Suprapubic skin (tissue), 4 donors: Measurements from ENCODE around the gene TIAM1. TPM values are rescaled to one million over a fixed set of nuclear protein-coding genes. Genes with fewer than 3 reads are reported as not detected.
A peak's percentile ranks its signal among the peaks of the same experiment; 100 is the strongest.

Experiments used
- DNase-seq, 2 donors: peaks; one replicate each; pipeline ENCODE4 v3.0.0-alpha.2; 2019; ENCODE audit warnings: low spot score in 2 of 2
- H3K27ac ChIP-seq: fragments of 200-600 bp; sonication (generic); one replicate; pipeline ENCODE4 v1.5.1; 2019
- H3K27me3 ChIP-seq: fragments of 200-600 bp; sonication (generic); one replicate; pipeline ENCODE4 v1.5.1; 2019
- H3K36me3 ChIP-seq: fragments of 200-600 bp; sonication (generic); one replicate; pipeline ENCODE4 v1.5.1; 2019
- H3K4me1 ChIP-seq: fragments of 200-600 bp; sonication (generic); one replicate; pipeline ENCODE4 v1.5.1; 2019
- H3K4me3 ChIP-seq: fragments of 200-600 bp; sonication (generic); one replicate; pipeline ENCODE4 v1.5.1; 2019; ENCODE audit warnings: mild to moderate bottlenecking
- H3K9me3 ChIP-seq: fragments of 200-600 bp; sonication (generic); one replicate; pipeline ENCODE4 v1.5.1; 2019
- EP300 ChIP-seq: sonication (generic); formaldehyde crosslinking; IDR thresholded peaks from one replicate; pipeline ENCODE4 v1.6.1; 2017; ENCODE audit warnings: antibody characterized with exemption
- POLR2A ChIP-seq, 2 donors: fragments of 450-650 bp; IDR thresholded peaks; one replicate each; pipeline ENCODE4 v1.6.1; 2017; ENCODE audit warnings: antibody characterized with exemption in 2 of 2, mild to moderate bottlenecking in 2 of 2, moderate library complexity in 2 of 2
- POLR2AphosphoS5 ChIP-seq, 3 donors: sonication (generic); formaldehyde crosslinking; IDR thresholded peaks; one replicate each; pipeline ENCODE4 v1.6.1; 2017; ENCODE audit warnings: antibody characterized with exemption in 3 of 3
- WGBS: methylation state at CpG from one replicate; pipeline ENCODE4 v1.1.5; 2018; 5-methylcytosine and 5-hydroxymethylcytosine counted together
- total RNA-seq, 4 donors: library from RNA; depleted of rRNA; stranded (reverse); fragments of >200 nt; gene quantifications; one replicate each; pipeline ENCODE4 v1.1.0, GENCODE V29; 2016
- TF ChIP-seq, protein P1 (sequence below), 2 donors: fragments of 200-600 bp in 1 of 2; fragments of 450-650 bp in 1 of 2; sonication (generic) in 1 of 2; IDR thresholded peaks; one replicate each; pipeline ENCODE4 v1.5.1; 2016 to 2019; ENCODE audit warnings: antibody characterized with exemption in 2 of 2, mild to moderate bottlenecking in 1 of 2, moderate library complexity in 1 of 2

TIAM1 gene
- total RNA-seq, 4 donors from 2014 or later = 71.9 to 135 (median 87.9) TPM

- Histone ChIP-seq H3K27ac (no peak overlapping the region), H3K36me3 (no peaks in the 10 kb centered on the region), H3K4me3 (no peak overlapping the region), H3K9me3 (no peaks in the 10 kb centered on the region), H3K4me1 (peaks cover 12% of the 10 kb centered on the region), H3K27me3 (no peaks in the 10 kb centered on the region)
- WGBS = 74% methylated on average over 5 of the region's 5 CpGs
- no peak for DNase-seq
- TF ChIP-seq POLR2AphosphoS5 (IDR thresholded peaks at IDR 0.05) (no peak), EP300 (no peak), POLR2A (IDR thresholded peaks at IDR 0.05) (no peak)
- TF ChIP-seq, protein P1, sequence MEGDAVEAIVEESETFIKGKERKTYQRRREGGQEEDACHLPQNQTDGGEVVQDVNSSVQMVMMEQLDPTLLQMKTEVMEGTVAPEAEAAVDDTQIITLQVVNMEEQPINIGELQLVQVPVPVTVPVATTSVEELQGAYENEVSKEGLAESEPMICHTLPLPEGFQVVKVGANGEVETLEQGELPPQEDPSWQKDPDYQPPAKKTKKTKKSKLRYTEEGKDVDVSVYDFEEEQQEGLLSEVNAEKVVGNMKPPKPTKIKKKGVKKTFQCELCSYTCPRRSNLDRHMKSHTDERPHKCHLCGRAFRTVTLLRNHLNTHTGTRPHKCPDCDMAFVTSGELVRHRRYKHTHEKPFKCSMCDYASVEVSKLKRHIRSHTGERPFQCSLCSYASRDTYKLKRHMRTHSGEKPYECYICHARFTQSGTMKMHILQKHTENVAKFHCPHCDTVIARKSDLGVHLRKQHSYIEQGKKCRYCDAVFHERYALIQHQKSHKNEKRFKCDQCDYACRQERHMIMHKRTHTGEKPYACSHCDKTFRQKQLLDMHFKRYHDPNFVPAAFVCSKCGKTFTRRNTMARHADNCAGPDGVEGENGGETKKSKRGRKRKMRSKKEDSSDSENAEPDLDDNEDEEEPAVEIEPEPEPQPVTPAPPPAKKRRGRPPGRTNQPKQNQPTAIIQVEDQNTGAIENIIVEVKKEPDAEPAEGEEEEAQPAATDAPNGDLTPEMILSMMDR (IDR thresholded peaks at IDR 0.05) = no peak
Observed at GRCh38 chr21:31203431-31204054, 140.5 kb downstream of the TIAM1 start.

GRCh38 chr21:31201548-31201947 is 142.5 kb downstream of the TIAM1 start:
- Histone ChIP-seq H3K27me3 (no peaks in the 10 kb centered on the region), H3K9me3 (no peaks in the 10 kb centered on the region), H3K4me1 (peaks cover 17% of the 10 kb centered on the region), H3K36me3 (no peaks in the 10 kb centered on the region), H3K4me3 (no peak overlapping the region), H3K27ac (peak overlapping the region; percentile 55)
- DNase-seq = peak in 1 of 2 donors; percentile 74
- 55% methylated on average over 3 of the region's 3 CpGs for WGBS
- TF ChIP-seq POLR2A (IDR thresholded peaks at IDR 0.05) (no peak), POLR2AphosphoS5 (IDR thresholded peaks at IDR 0.05) (no peak), EP300 (no peak)
- TF ChIP-seq, protein P1 (IDR thresholded peaks at IDR 0.05) = no peak

GRCh38 chr21:31201144-31201543 is 142.9 kb downstream of the TIAM1 start:
- Histone ChIP-seq H3K27ac (peak overlapping the region; percentile 55), H3K9me3 (no peaks in the 10 kb centered on the region), H3K36me3 (no peaks in the 10 kb centered on the region), H3K4me3 (no peak overlapping the region), H3K4me1 (peaks cover 17% of the 10 kb centered on the region), H3K27me3 (no peaks in the 10 kb centered on the region)
- TF ChIP-seq, protein P1 (IDR thresholded peaks at IDR 0.05) = no peak
- TF ChIP-seq POLR2A (IDR thresholded peaks at IDR 0.05) = no peak
- no peak for TF ChIP-seq POLR2AphosphoS5 (IDR thresholded peaks at IDR 0.05)
- no peak for TF ChIP-seq EP300
- DNase-seq = no peak
- WGBS = 38% methylated on average over 2 of the region's 2 CpGs

DNA sequence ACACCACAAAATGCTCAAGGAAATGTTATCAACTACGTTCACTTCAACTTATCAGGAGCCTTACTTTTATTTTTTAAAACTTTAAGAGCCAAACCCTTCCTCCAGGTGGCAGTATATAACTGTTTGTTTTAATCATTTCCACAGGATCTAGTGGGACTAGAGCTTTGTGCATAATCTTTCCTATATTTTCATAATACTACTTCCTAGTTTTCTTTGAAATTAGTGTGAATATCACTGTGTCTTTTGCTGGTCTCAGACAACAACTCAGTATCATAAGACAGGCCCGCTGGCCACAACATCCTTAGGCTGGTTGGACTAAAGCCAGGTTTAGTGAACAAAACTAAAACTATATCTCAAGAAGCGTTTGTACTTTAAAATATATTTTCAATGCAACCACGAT is 145.5 kb downstream of the TIAM1 start:
- H3K4me3 ChIP-seq = no peak overlapping the region
- H3K27me3 ChIP-seq = no peaks in the 10 kb centered on the region
- 50% methylated on average over 4 of the region's 4 CpGs for WGBS
- TF ChIP-seq POLR2A (IDR thresholded peaks at IDR 0.05) = no peak
- TF ChIP-seq, protein P1 (IDR thresholded peaks at IDR 0.05) = peak; percentile 45 to 69
- no peak for DNase-seq
- peaks cover 10% of the 10 kb centered on the region for H3K36me3 ChIP-seq
- H3K4me1 ChIP-seq = peaks cover 17% of the 10 kb centered on the region
- no peaks in the 10 kb centered on the region for H3K9me3 ChIP-seq
- no peak overlapping the region for H3K27ac ChIP-seq

GRCh38 chr21:31196724-31197123 is 147.3 kb downstream of the TIAM1 start:
- H3K36me3 ChIP-seq = peaks cover 20% of the 10 kb centered on the region
- no peak overlapping the region for H3K27ac ChIP-seq
- no peak overlapping the region for H3K4me3 ChIP-seq
- H3K9me3 ChIP-seq = no peaks in the 10 kb centered on the region
- TF ChIP-seq EP300 (no peak), POLR2A (IDR thresholded peaks at IDR 0.05) (no peak), POLR2AphosphoS5 (IDR thresholded peaks at IDR 0.05) (no peak)
- TF ChIP-seq, protein P1 (IDR thresholded peaks at IDR 0.05) = no peak
- H3K4me1 ChIP-seq = peaks cover 17% of the 10 kb centered on the region
- WGBS = 80% methylated on average over 2 of the region's 2 CpGs
- no peaks in the 10 kb centered on the region for H3K27me3 ChIP-seq
- no peak for DNase-seq
